A673 (cell line): ENCODE data around the gene OBI1. TPM values are rescaled to one million over a fixed set of nuclear protein-coding genes. Genes with fewer than 3 reads are reported as not detected.

Source experiments
- BruUV-seq: library from RNA; stranded (reverse); fragments of 400-500 nt; replicated peaks from 2 replicates; lab custom pipeline; 2021; lab: Mats Ljungman, UMichigan
- CTCF ChIA-PET: fragments of 300-600 bp; sonication (Branson Sonifier 250); formaldehyde crosslinking; loops from one replicate; lab custom pipeline; 2022; ENCODE audit warnings: antibody characterized with exemption; lab: Charles Lee
- POLR2A ChIA-PET: fragments of 300-600 bp; sonication (Branson Sonifier 250); formaldehyde crosslinking; loops from one replicate; lab custom pipeline; 2022; ENCODE audit warnings: antibody characterized with exemption; ENCODE audit not compliant: low non-redundant PET; lab: Charles Lee
- DNase-seq: peaks from one replicate; pipeline ENCODE4 v3.0.0-alpha.2; 2015; ENCODE audit warnings: low spot score
- H3K27ac ChIP-seq: fragments of 200-600 bp; sonication (generic); 2 replicates; pipeline ENCODE4 v1.5.1; 2016; ENCODE audit warnings: mixed run types, low read depth, mild to moderate bottlenecking, mixed read lengths, antibody characterized with exemption, low read length; ENCODE audit not compliant: poor library complexity, severe bottlenecking
- H3K27me3 ChIP-seq: fragments of 200-600 bp; sonication (generic); replicated peaks from 2 replicates; pipeline ENCODE4 v1.6.1; 2017; ENCODE audit warnings: mixed run types, low read depth, mild to moderate bottlenecking, mixed read lengths, antibody characterized with exemption, low read length; ENCODE audit not compliant: insufficient read depth, poor library complexity
- H3K36me3 ChIP-seq: fragments of 200-600 bp; sonication (generic); 2 replicates; pipeline ENCODE4 v1.6.1; 2016; ENCODE audit warnings: mixed run types, mild to moderate bottlenecking, mixed read lengths, antibody characterized with exemption, low read length; ENCODE audit not compliant: insufficient read depth, poor library complexity, severe bottlenecking
- H3K4me1 ChIP-seq: fragments of 200-600 bp; sonication (generic); 2 replicates; pipeline ENCODE4 v1.6.1; 2017; ENCODE audit warnings: mixed run types, mild to moderate bottlenecking, mixed read lengths, antibody characterized with exemption, low read length; ENCODE audit not compliant: insufficient read depth, poor library complexity, severe bottlenecking
- H3K4me3 ChIP-seq: fragments of 200-600 bp; sonication (generic); 2 replicates; pipeline ENCODE4 v1.5.1; 2016; ENCODE audit warnings: low read depth, mixed run types, mild to moderate bottlenecking, mixed read lengths, low read length; ENCODE audit not compliant: poor library complexity, severe bottlenecking
- H3K9me3 ChIP-seq: fragments of 200-600 bp; sonication (generic); 2 replicates; pipeline ENCODE4 v1.6.1; 2016; ENCODE audit warnings: mixed run types, low read depth, mild to moderate bottlenecking, mixed read lengths, antibody characterized with exemption, low read length; ENCODE audit not compliant: poor library complexity, severe bottlenecking
- EZH2 ChIP-seq: fragments of 200-600 bp; sonication (generic); IDR thresholded peaks from 2 replicates; pipeline ENCODE4 v1.6.1; 2017; ENCODE audit warnings: borderline replicate concordance, low read depth, mild to moderate bottlenecking, mixed read lengths, antibody characterized with exemption, low read length; ENCODE audit not compliant: poor library complexity, severe bottlenecking
- intact Hi-C: fragments of 100-400 bp; cut with micrococcal nuclease; formaldehyde crosslinking; loops from one replicate; pipeline ENCODE4 v1.10.0; 2022; ENCODE audit not compliant: unreplicated experiment
- total RNA-seq: library from RNA; stranded (reverse); gene quantifications from 2 replicates; pipeline ENCODE4 v1.2.3, GENCODE V29; 2021
- TF ChIP-seq, protein P1 (sequence below): fragments of 300-800, 200-600 bp; sonication (generic); conservative IDR thresholded peaks from 2 replicates; pipeline ENCODE4 v1.5.1; 2017; ENCODE audit warnings: low read depth, mild to moderate bottlenecking, antibody characterized with exemption, low read length, moderate library complexity, mixed read lengths

The OBI1 gene
- total RNA-seq, 1 experiment from 2014 or later: 24.2 TPM

DNA sequence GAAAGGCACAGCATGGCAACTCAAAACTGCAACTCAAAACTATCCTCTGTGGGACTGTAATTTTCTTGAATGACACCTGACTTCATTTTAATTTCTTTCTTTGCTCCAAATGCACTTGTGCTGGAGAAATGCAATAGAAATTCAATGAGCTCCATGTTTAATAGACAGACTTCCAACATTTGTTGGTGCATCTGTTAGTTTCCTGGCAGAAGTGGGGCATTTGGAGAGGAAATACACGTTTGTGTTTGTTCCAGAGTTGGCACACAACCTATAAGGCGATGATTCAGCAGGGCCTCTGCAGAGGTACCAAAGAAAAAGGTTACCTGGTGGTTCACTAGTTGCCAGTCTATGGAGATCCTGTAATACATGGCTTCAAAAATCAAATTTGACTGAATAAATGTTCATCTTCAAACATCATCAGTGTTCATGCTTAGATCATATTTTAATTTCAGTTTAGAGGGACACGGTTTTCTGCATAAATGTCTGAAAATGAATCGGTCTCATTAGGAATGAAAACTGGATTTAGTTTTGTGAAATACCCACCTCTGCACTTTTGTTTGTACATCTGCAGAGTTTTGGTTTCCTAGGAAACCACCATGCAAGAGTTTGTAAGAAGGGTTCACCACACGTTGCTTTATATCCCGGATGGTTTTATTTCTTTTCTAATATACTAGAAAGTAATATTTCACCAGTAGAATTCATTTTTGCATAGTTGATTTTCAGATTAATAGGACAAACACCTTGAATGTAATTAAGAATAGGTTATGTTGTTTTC lies 21.8 kb upstream of the OBI1 start:
- Histone ChIP-seq H3K9me3 (no peaks in the 10 kb centered on the region), H3K36me3 (no peaks in the 10 kb centered on the region), H3K4me1 (no peaks in the 10 kb centered on the region), H3K4me3 (no peak overlapping the region), H3K27ac (no peak overlapping the region), H3K27me3 (peaks cover 18% of the 10 kb centered on the region)
- no peak for TF ChIP-seq EZH2
- TF ChIP-seq, protein P1, sequence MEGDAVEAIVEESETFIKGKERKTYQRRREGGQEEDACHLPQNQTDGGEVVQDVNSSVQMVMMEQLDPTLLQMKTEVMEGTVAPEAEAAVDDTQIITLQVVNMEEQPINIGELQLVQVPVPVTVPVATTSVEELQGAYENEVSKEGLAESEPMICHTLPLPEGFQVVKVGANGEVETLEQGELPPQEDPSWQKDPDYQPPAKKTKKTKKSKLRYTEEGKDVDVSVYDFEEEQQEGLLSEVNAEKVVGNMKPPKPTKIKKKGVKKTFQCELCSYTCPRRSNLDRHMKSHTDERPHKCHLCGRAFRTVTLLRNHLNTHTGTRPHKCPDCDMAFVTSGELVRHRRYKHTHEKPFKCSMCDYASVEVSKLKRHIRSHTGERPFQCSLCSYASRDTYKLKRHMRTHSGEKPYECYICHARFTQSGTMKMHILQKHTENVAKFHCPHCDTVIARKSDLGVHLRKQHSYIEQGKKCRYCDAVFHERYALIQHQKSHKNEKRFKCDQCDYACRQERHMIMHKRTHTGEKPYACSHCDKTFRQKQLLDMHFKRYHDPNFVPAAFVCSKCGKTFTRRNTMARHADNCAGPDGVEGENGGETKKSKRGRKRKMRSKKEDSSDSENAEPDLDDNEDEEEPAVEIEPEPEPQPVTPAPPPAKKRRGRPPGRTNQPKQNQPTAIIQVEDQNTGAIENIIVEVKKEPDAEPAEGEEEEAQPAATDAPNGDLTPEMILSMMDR: no peak
- no peak for DNase-seq
- POLR2A ChIA-PET: no interaction called here
- CTCF ChIA-PET: no interaction called here
- intact Hi-C loops: no loop called here
- BruUV-seq: no TSS peak

DNA sequence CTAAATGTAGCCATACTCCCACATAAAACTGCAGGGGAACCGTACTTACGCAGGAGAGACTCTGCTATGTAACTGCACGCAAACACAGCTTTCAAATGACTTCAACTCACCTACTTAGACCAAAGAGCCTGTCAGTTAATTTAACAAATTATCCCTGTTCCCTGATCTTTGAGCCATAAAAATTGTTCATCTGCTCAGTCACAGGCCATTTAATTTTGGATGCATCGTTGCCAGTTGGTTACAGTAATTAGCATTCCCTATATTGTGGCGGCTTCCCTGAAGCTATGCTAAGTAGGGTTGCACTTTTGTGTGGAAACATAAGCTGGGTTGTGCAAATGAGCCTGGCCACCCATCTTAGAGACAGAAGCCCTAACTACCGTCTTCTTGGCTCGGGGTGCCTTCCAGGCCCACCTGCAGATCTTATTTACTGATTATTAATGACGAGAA lies 21.2 kb upstream of the OBI1 start:
- TF ChIP-seq EZH2: no peak
- TF ChIP-seq, protein P1: no peak
- H3K36me3 ChIP-seq: no peaks in the 10 kb centered on the region
- intact Hi-C loops: no loop called here
- ChIA-PET POLR2A (no interaction called here), CTCF (no interaction called here)
- BruUV-seq: no TSS peak
- H3K9me3 ChIP-seq: no peaks in the 10 kb centered on the region
- no peak overlapping the region for H3K4me3 ChIP-seq
- peaks cover 18% of the 10 kb centered on the region for H3K27me3 ChIP-seq
- peak; percentile 12 for DNase-seq
- H3K27ac ChIP-seq: no peak overlapping the region
- H3K4me1 ChIP-seq: no peaks in the 10 kb centered on the region

DNA sequence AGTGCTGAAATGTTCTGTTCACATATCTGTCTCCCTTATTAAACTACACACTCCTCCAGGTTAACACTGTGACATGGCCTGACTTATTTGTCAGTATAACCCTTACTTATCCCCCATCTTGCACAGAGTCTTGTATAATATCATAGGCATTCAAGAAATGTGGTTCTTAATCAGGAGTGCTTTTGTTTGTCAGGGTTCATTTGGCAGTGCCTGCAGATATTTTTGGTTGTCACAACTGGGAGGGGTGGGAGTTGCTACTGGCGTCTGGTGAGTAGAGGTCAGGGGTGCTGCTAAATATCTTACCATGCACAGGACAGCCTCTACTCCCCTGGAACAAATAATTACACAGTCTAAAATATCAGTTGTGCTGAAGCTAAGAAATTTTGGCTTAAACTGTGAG lies 20.4 kb upstream of the OBI1 start:
- intact Hi-C loops: no loop called here
- CTCF ChIA-PET: no interaction called here
- no TSS peak for BruUV-seq
- Histone ChIP-seq H3K27me3 (peaks cover 18% of the 10 kb centered on the region), H3K4me3 (no peak overlapping the region), H3K9me3 (no peaks in the 10 kb centered on the region), H3K36me3 (no peaks in the 10 kb centered on the region), H3K4me1 (no peaks in the 10 kb centered on the region), H3K27ac (no peak overlapping the region)
- POLR2A ChIA-PET: no interaction called here
- no peak for DNase-seq
- TF ChIP-seq, protein P1: no peak
- TF ChIP-seq EZH2: no peak
